ENCODE results near the gene ATAD1.
"Not testable (repeated sequence)": the region's sequence is repeated elsewhere in the genome, so short reads cannot be mapped to it uniquely, and the experiment has no call there.

- TF ChIP-seq CREB5 (CRISPR knock-in tag; IDR thresholded peaks at IDR 0.05; ENCODE audit: low read depth); CSRNP3 (CRISPR knock-in tag; IDR thresholded peaks at IDR 0.05); ARNTL (CRISPR knock-in tag; IDR thresholded peaks at IDR 0.05; ENCODE audit: borderline replicate concordance, low read depth); TCF4 (CRISPR knock-in tag; IDR thresholded peaks at IDR 0.05; ENCODE audit: borderline replicate concordance); PATZ1 (CRISPR knock-in tag; IDR thresholded peaks at IDR 0.05; ENCODE audit: borderline replicate concordance); RARB (CRISPR knock-in tag; IDR thresholded peaks at IDR 0.05); ZNF70 (CRISPR knock-in tag; IDR thresholded peaks at IDR 0.05); TOX (CRISPR knock-in tag; IDR thresholded peaks at IDR 0.05; ENCODE audit: borderline replicate concordance); BACH2 (CRISPR knock-in tag; IDR thresholded peaks at IDR 0.05; ENCODE audit: borderline replicate concordance); ZFP30 (CRISPR knock-in tag; IDR thresholded peaks at IDR 0.05): not testable (repeated sequence)
- TF ChIP-seq ZFP3 (CRISPR knock-in tag; IDR thresholded peaks at IDR 0.05): 0 out of 2 replicates have a peak, but pooled peaks have one; percentile 45
Measured at GRCh38 chr10:87801813-87802435, 16.1 kb downstream of the ATAD1 start.

Measured in SK-N-SH treated with all-trans-retinoic acid at 6 μM for 48 hours (cell line).